Measurements from ENCODE around the gene RBM48.

GRCh38 chr7:92528958-92529264 lies 316 bp downstream of the RBM48 start:
- TF ChIP-seq CTCF (IDR thresholded peaks at IDR 0.05) (no peak), POLR2A (IDR thresholded peaks at IDR 0.05) (no peak), EP300 (IDR thresholded peaks at IDR 0.05) (no peak)
